Lower lobe of right lung (tissue), 2 donors: ENCODE measurements around the gene NUDT15. TPM values are rescaled to one million over a fixed set of nuclear protein-coding genes. Genes with fewer than 3 reads are reported as not detected.

Experiments used
- ATAC-seq, 2 donors: fragments of 200-7000 bp; cut with Tn5 transposase; one replicate each; pipeline ENCODE4 v1.9.1; 2020 to 2022; ENCODE audit warnings: mild to moderate bottlenecking in 2 of 2, moderate library complexity in 2 of 2
- DNase-seq: peaks from one replicate; pipeline ENCODE4 v3.0.0-alpha.2; 2020
- H3K27ac ChIP-seq: fragments of 200-600 bp; one replicate; pipeline ENCODE4 v1.8.0; 2022
- H3K27me3 ChIP-seq: fragments of 200-600 bp; one replicate; pipeline ENCODE4 v1.8.0; 2022; ENCODE audit warnings: low read depth
- H3K36me3 ChIP-seq: fragments of 200-600 bp; one replicate; pipeline ENCODE4 v1.8.0; 2022; ENCODE audit warnings: mild to moderate bottlenecking
- H3K4me1 ChIP-seq: fragments of 200-600 bp; one replicate; pipeline ENCODE4 v1.8.0; 2022
- H3K4me3 ChIP-seq: fragments of 200-600 bp; one replicate; pipeline ENCODE4 v1.8.0; 2022; ENCODE audit warnings: mild to moderate bottlenecking
- H3K9me3 ChIP-seq: fragments of 200-600 bp; one replicate; pipeline ENCODE4 v1.8.0; 2022
- CTCF ChIP-seq: fragments of 200-600 bp; IDR thresholded peaks from one replicate; pipeline ENCODE4 v1.8.0; 2022; ENCODE audit warnings: antibody characterized with exemption, mild to moderate bottlenecking
- intact Hi-C: fragments of 100-400 bp; cut with DNase I; formaldehyde crosslinking; loops from one replicate; pipeline ENCODE4 v1.11.0; 2022
- long read RNA-seq: library from polyadenylated mRNA; unstranded; transcript quantifications from one replicate; pipeline ENCODE4 v2.0.0, GENCODE V29; 2021
- total RNA-seq: library from RNA; stranded (reverse); fragmentation: NEBNext Ultra II Directional; extraction: Animal tissue kit (Norgen Biotek cat#: 25700); gene quantifications from one replicate; pipeline ENCODE4 v1.2.1, GENCODE V29; 2021
- donor health status: DM: no; HTN: yes; CAD: no; lungs with severe emphysema.

The NUDT15 gene
- total RNA-seq = 11.6 TPM
- long read RNA-seq, transcript NUDT15-201 (3 exons, 2,098 nt) = major isoform, 17 of 18 reads
- long read RNA-seq, partial matches to known transcripts = 1 of 18 reads
- long read RNA-seq, other reads (novel, unspliced or antisense) = 0 of 18 reads

- intact Hi-C loops = no loop called here
Observed at GRCh38 chr13:48037346-48038173, at the start of gene NUDT15. NUDT15 (plus strand) TSS chr13:48037726; CDS start chr13:48037747, 21 bp downstream.

GRCh38 chr13:47990427-47990826 lies 47.1 kb upstream of the NUDT15 start:
- H3K4me1 ChIP-seq = no peaks in the 10 kb centered on the region
- TF ChIP-seq CTCF = no peak
- intact Hi-C loops = no loop called here
- no peak overlapping the region for H3K4me3 ChIP-seq
- DNase-seq (no peak), ATAC-seq (no peak)
- no peaks in the 10 kb centered on the region for H3K27me3 ChIP-seq
- H3K36me3 ChIP-seq = peaks cover 71% of the 10 kb centered on the region
- no peak overlapping the region for H3K27ac ChIP-seq
- no peaks in the 10 kb centered on the region for H3K9me3 ChIP-seq

More at GRCh38 chr13:48037346-48038173, at the start of gene NUDT15:
- peak; percentile 97 for TF ChIP-seq CTCF
- H3K27me3 ChIP-seq = no peaks in the 10 kb centered on the region
- peak within 1 kb of the TSS; percentile 60 for H3K4me3 ChIP-seq
- H3K4me1 ChIP-seq = peaks cover 14% of the 10 kb centered on the region
- H3K36me3 ChIP-seq = peaks cover 16% of the 10 kb centered on the region
- no peaks in the 10 kb centered on the region for H3K9me3 ChIP-seq
- ATAC-seq = peak; percentile 99 to 100
- DNase-seq = peak; percentile 97
- H3K27ac ChIP-seq = peak within 1 kb of the TSS; percentile 92

GRCh38 chr13:47990920-47991466 lies 46.5 kb upstream of the NUDT15 start:
- H3K36me3 ChIP-seq = peaks cover 66% of the 10 kb centered on the region

GRCh38 chr13:47991859-47992258 lies 45.7 kb upstream of the NUDT15 start:
- ATAC-seq (no peak), DNase-seq (no peak)
- no peak overlapping the region for H3K27ac ChIP-seq
- no peaks in the 10 kb centered on the region for H3K4me1 ChIP-seq
- TF ChIP-seq CTCF = no peak
- H3K4me3 ChIP-seq = no peak overlapping the region
- no peaks in the 10 kb centered on the region for H3K27me3 ChIP-seq
- intact Hi-C loops = no loop called here
- no peaks in the 10 kb centered on the region for H3K9me3 ChIP-seq
- H3K36me3 ChIP-seq = peaks cover 57% of the 10 kb centered on the region

More at GRCh38 chr13:47990920-47991466, 46.5 kb upstream of the NUDT15 start:
- no peak for DNase-seq
- intact Hi-C loops = no loop called here
- no peak for TF ChIP-seq CTCF
- Histone ChIP-seq H3K4me1 (no peaks in the 10 kb centered on the region), H3K9me3 (no peaks in the 10 kb centered on the region), H3K4me3 (no peak overlapping the region), H3K27ac (no peak overlapping the region), H3K27me3 (no peaks in the 10 kb centered on the region)
- ATAC-seq = no peak

GRCh38 chr13:47997384-47997783 lies 40.1 kb upstream of the NUDT15 start:
- H3K9me3 ChIP-seq = no peaks in the 10 kb centered on the region
- TF ChIP-seq CTCF = no peak
- peaks cover 14% of the 10 kb centered on the region for H3K36me3 ChIP-seq
- peaks cover 23% of the 10 kb centered on the region for H3K4me1 ChIP-seq
- DNase-seq = no peak
- H3K4me3 ChIP-seq = no peak overlapping the region
- H3K27me3 ChIP-seq = no peaks in the 10 kb centered on the region
- intact Hi-C loops = no loop called here
- ATAC-seq = no peak
- no peak overlapping the region for H3K27ac ChIP-seq
